ENCODE data around the gene ELMO1. TPM values are rescaled to one million over a fixed set of nuclear protein-coding genes. Genes with fewer than 3 reads are reported as not detected.

Gene ELMO1
- total RNA-seq, 1 donor from 2014 or later, result 60.1 TPM

GRCh38 chr7:36937754-36938563, 510.7 kb downstream of the ELMO1 start:
- Histone ChIP-seq H3K4me1 (no peaks in the 10 kb centered on the region), H3K27ac (no peak overlapping the region), H3K36me3 (no peaks in the 10 kb centered on the region), H3K4me3 (no peak overlapping the region), H3K9me3 (peaks cover 54% of the 10 kb centered on the region), H3K27me3 (ENCODE audit: low read depth) (no peaks in the 10 kb centered on the region)
- no peak for TF ChIP-seq CTCF (IDR thresholded peaks at IDR 0.05)
- intact Hi-C loops (cut with DNase I), result no loop called here
- DNase-seq (no peak), ATAC-seq (no peak)

GRCh38 chr7:36931892-36932291, 516.8 kb downstream of the ELMO1 start:
- TF ChIP-seq CTCF (IDR thresholded peaks at IDR 0.05), result no peak
- ATAC-seq, result no peak
- Histone ChIP-seq H3K27ac (no peak overlapping the region), H3K36me3 (no peaks in the 10 kb centered on the region), H3K27me3 (ENCODE audit: low read depth) (no peaks in the 10 kb centered on the region), H3K9me3 (peaks cover 9% of the 10 kb centered on the region), H3K4me3 (no peak overlapping the region), H3K4me1 (no peaks in the 10 kb centered on the region)
- intact Hi-C loops (cut with DNase I), result no loop called here
- no peak for DNase-seq

GRCh38 chr7:36929791-36930190, 518.9 kb downstream of the ELMO1 start:
- Histone ChIP-seq H3K36me3 (no peaks in the 10 kb centered on the region), H3K4me1 (no peaks in the 10 kb centered on the region), H3K27ac (no peak overlapping the region), H3K27me3 (ENCODE audit: low read depth) (no peaks in the 10 kb centered on the region), H3K4me3 (no peak overlapping the region), H3K9me3 (no peaks in the 10 kb centered on the region)
- TF ChIP-seq CTCF (IDR thresholded peaks at IDR 0.05), result no peak
- no peak for DNase-seq
- no peak for ATAC-seq
- intact Hi-C loops (cut with DNase I), result no loop called here

GRCh38 chr7:36928718-36929117, 519.9 kb downstream of the ELMO1 start:
- no peak for TF ChIP-seq CTCF (IDR thresholded peaks at IDR 0.05)
- Histone ChIP-seq H3K4me1 (peaks cover 9% of the 10 kb centered on the region), H3K27me3 (ENCODE audit: low read depth) (no peaks in the 10 kb centered on the region), H3K4me3 (no peak overlapping the region), H3K36me3 (no peaks in the 10 kb centered on the region), H3K27ac (no peak overlapping the region), H3K9me3 (no peaks in the 10 kb centered on the region)
- intact Hi-C loops (cut with DNase I), result no loop called here
- DNase-seq (no peak), ATAC-seq (no peak)

GRCh38 chr7:36928311-36928710, 520.4 kb downstream of the ELMO1 start:
- no peak for ATAC-seq
- TF ChIP-seq CTCF (IDR thresholded peaks at IDR 0.05), result no peak
- H3K9me3 ChIP-seq, result no peaks in the 10 kb centered on the region

More at GRCh38 chr7:36928311-36928710, 520.4 kb downstream of the ELMO1 start:
- Histone ChIP-seq H3K27me3 (ENCODE audit: low read depth) (no peaks in the 10 kb centered on the region), H3K4me1 (peaks cover 13% of the 10 kb centered on the region), H3K27ac (no peak overlapping the region), H3K4me3 (no peak overlapping the region), H3K36me3 (no peaks in the 10 kb centered on the region)
- DNase-seq, result no peak
- intact Hi-C loops (cut with DNase I), result no loop called here

All from lower lobe of right lung (tissue), 2 donors.